ENCODE data around the gene KRTAP10-9. TPM values are rescaled to one million over a fixed set of nuclear protein-coding genes. Genes with fewer than 3 reads are reported as not detected.

KRTAP10-9 gene
- total RNA-seq, 2 donors from 2014 or later: not detected

Other genes with a start within 250 kb of the KRTAP10-9 start
- 1 to 10 TPM; 1.4 to 2.5 TPM for gene LRRC3, start 171.6 kb upstream of the KRTAP10-9 start, total RNA-seq
- not detected for gene KRTAP10-1, start 86.9 kb upstream of the KRTAP10-9 start, total RNA-seq
- gene KRTAP10-2, start 75.6 kb upstream of the KRTAP10-9 start, total RNA-seq: not detected
- gene KRTAP10-3, start 68.3 kb upstream of the KRTAP10-9 start, total RNA-seq: not detected
- not detected for gene KRTAP10-4, start 53.4 kb upstream of the KRTAP10-9 start, total RNA-seq
- not detected for gene KRTAP10-5, start 46.5 kb upstream of the KRTAP10-9 start, total RNA-seq
- not detected for gene KRTAP10-6, start 34.6 kb upstream of the KRTAP10-9 start, total RNA-seq
- not detected for gene KRTAP10-7, start 26.5 kb upstream of the KRTAP10-9 start, total RNA-seq
- gene KRTAP10-8, start 15.0 kb upstream of the KRTAP10-9 start, total RNA-seq: not detected
- not detected for gene KRTAP10-10, start 10.3 kb downstream of the KRTAP10-9 start, total RNA-seq
- not detected for gene KRTAP10-11, start 19.3 kb downstream of the KRTAP10-9 start, total RNA-seq
- gene KRTAP12-4, start 27.6 kb downstream of the KRTAP10-9 start, total RNA-seq: not detected
- gene KRTAP12-3, start 30.8 kb downstream of the KRTAP10-9 start, total RNA-seq: not detected
- not detected for gene KRTAP12-2, start 39.8 kb downstream of the KRTAP10-9 start, total RNA-seq
- gene KRTAP12-1, start 55.1 kb downstream of the KRTAP10-9 start, total RNA-seq: not detected
- gene KRTAP10-12, start 70.1 kb downstream of the KRTAP10-9 start, total RNA-seq: not detected
- 1 to 10 TPM in 1 of 2 donors, under 1 TPM in 1; 0.39 to 1.6 TPM for gene TSPEAR, start 84.5 kb downstream of the KRTAP10-9 start, total RNA-seq
- 10 to 100 TPM; 62.0 to 83.0 TPM for gene UBE2G2, start 174.7 kb downstream of the KRTAP10-9 start, total RNA-seq
- gene SUMO3, start 191.0 kb downstream of the KRTAP10-9 start, total RNA-seq: 10 to 100 TPM; 71.2 to 93.3 TPM
- gene PTTG1IP, start 246.6 kb downstream of the KRTAP10-9 start, total RNA-seq: 100 to 1,000 TPM; 181 to 195 TPM